GM12878 (cell line): ENCODE data around the gene NECAB2.

Experiments used
- HDAC2 ChIP-seq: fragments of 200-600 bp; sonication (generic); IDR thresholded peaks from 2 replicates; pipeline ENCODE4 v1.6.1; 2017
- KDM1A ChIP-seq: fragments of 200-600 bp; sonication (generic); IDR thresholded peaks from 2 replicates; pipeline ENCODE4 v1.6.1; 2016; ENCODE audit warnings: borderline replicate concordance
- ZNF622 ChIP-seq: fragments of 450-650 bp; IDR thresholded peaks from 2 replicates; pipeline ENCODE4 v1.6.1; 2017; ENCODE audit warnings: mild to moderate bottlenecking, inconsistent platforms
- TF ChIP-seq, protein P1 (sequence below), 3 experiments: IDR thresholded peaks in 2 of 3; conservative IDR thresholded peaks in 1 of 3; 2 replicates each; pipeline ENCODE4 v1.5.1; 2011; ENCODE audit warnings: low read depth in 3 of 3, low read length in 3 of 3, mild to moderate bottlenecking in 3 of 3, control low read depth in 2 of 3, moderate library complexity in 2 of 3, inconsistent platforms in 1 of 3, mixed read lengths in 1 of 3; ENCODE audit not compliant: control insufficient read depth in 2 of 3, insufficient read depth in 1 of 3; ENCODE audit errors: extremely low read depth in 1 of 3
- TF ChIP-seq, protein P2 (sequence below): IDR thresholded peaks from 2 replicates; pipeline ENCODE4 v1.6.1; 2011; ENCODE audit warnings: low read depth, mild to moderate bottlenecking, low read length, moderate library complexity, borderline replicate concordance; ENCODE audit errors: extremely low read depth

DNA sequence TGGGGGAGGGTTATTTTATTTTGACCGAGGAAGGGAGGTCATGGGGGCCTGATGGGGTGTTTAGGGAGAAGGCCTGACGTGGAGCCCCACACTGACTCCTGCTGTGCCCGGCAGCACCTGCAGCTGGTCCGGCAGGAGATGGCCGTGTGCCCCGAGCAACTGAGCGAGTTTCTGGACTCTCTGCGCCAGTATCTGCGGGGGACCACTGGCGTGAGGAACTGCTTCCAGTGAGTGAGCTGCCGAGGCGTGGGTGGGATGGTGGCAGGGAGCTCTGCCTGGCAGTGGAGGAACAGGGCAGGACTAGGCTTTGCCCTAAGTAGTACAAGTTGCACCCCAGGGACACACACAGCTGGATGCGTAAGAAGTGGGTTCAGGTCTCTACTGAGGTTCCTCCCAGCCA, 30.0 kb downstream of the NECAB2 start:
- TF ChIP-seq, protein P1, sequence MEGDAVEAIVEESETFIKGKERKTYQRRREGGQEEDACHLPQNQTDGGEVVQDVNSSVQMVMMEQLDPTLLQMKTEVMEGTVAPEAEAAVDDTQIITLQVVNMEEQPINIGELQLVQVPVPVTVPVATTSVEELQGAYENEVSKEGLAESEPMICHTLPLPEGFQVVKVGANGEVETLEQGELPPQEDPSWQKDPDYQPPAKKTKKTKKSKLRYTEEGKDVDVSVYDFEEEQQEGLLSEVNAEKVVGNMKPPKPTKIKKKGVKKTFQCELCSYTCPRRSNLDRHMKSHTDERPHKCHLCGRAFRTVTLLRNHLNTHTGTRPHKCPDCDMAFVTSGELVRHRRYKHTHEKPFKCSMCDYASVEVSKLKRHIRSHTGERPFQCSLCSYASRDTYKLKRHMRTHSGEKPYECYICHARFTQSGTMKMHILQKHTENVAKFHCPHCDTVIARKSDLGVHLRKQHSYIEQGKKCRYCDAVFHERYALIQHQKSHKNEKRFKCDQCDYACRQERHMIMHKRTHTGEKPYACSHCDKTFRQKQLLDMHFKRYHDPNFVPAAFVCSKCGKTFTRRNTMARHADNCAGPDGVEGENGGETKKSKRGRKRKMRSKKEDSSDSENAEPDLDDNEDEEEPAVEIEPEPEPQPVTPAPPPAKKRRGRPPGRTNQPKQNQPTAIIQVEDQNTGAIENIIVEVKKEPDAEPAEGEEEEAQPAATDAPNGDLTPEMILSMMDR (IDR thresholded peaks at IDR 0.05 in 2 of 3, conservative IDR thresholded peaks at IDR 0.05 in 1 of 3; ENCODE audit: control insufficient read depth in 2 of 3, extremely low read depth in 1 of 3, insufficient read depth in 1 of 3, low read depth in 3 of 3, low read length in 3 of 3): no peak
- TF ChIP-seq ZNF622 (no peak), HDAC2 (no peak), KDM1A (no peak)
- TF ChIP-seq, protein P2, sequence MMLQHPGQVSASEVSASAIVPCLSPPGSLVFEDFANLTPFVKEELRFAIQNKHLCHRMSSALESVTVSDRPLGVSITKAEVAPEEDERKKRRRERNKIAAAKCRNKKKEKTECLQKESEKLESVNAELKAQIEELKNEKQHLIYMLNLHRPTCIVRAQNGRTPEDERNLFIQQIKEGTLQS: no peak
